C4-2B (cell line): ENCODE measurements around the gene IL19.

Source experiments
- H3K27ac ChIP-seq: fragments of 450-650 bp; 2 replicates; pipeline ENCODE4 v1.5.1; 2017
- ZFX ChIP-seq: fragments of 450-650 bp; IDR thresholded peaks from 2 replicates; pipeline ENCODE4 v1.6.1; 2017
- TF ChIP-seq, protein P1 (sequence below): fragments of 450-650 bp; conservative IDR thresholded peaks from 2 replicates; pipeline ENCODE4 v1.5.1; 2017; ENCODE audit warnings: mild to moderate bottlenecking

Gene IL19

DNA sequence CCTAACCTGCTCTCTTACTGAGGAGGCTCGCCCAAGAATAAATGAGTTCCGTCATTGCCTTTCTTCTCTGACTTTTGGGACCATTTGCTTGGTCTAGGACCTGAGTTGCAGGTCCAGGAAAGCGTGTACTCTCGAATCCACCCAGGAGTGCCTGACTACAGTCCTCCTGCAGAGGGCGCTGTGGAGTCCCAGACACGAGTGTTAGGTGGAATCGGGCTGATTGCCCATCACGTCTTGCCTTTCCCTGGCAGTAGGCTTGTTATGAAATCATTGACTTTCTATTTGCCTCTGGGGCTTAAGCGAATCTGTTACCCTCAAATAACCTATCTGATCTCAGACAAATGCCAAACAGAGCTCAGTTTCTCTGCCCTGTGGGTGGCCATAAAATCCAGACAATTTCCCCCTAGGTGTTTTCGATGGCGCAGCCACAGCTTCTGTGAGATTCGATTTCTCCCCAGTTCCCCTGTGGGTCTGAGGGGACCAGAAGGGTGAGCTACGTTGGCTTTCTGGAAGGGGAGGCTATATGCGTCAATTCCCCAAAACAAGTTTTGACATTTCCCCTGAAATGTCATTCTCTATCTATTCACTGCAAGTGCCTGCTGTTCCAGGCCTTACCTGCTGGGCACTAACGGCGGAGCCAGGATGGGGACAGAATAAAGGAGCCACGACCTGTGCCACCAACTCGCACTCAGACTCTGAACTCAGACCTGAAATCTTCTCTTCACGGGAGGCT lies 94.5 kb downstream of the IL19 start, which contains the start of gene IL20:
IL20 (plus strand) TSS at position 685 of the 733 bp plus-strand sequence. CDS start 230 bp downstream, outside the sequence.
- no peak for TF ChIP-seq ZFX
- TF ChIP-seq, protein P1, sequence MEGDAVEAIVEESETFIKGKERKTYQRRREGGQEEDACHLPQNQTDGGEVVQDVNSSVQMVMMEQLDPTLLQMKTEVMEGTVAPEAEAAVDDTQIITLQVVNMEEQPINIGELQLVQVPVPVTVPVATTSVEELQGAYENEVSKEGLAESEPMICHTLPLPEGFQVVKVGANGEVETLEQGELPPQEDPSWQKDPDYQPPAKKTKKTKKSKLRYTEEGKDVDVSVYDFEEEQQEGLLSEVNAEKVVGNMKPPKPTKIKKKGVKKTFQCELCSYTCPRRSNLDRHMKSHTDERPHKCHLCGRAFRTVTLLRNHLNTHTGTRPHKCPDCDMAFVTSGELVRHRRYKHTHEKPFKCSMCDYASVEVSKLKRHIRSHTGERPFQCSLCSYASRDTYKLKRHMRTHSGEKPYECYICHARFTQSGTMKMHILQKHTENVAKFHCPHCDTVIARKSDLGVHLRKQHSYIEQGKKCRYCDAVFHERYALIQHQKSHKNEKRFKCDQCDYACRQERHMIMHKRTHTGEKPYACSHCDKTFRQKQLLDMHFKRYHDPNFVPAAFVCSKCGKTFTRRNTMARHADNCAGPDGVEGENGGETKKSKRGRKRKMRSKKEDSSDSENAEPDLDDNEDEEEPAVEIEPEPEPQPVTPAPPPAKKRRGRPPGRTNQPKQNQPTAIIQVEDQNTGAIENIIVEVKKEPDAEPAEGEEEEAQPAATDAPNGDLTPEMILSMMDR, result peak; percentile 97
- no peak within 1 kb of the TSS for H3K27ac ChIP-seq

DNA sequence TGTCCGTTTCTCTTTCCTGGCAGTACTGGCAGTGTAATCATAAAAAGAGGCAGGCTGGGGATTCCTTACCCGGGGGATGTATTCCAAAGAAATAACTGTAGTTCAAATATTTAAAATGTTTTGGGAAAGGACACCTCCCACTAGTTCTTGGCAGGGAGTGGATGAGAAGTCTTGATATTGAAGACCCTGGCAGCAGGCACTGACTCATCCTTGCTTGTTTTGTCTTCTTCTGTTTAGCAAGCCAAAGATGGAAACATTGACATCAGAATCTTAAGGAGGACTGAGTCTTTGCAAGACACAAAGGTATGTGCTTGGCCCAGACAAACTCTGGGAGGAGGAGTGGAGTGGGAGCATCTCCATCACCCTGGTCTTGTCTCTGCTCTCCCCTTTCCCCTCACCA lies 95.5 kb downstream of the IL19 start:
- no peak overlapping the region for H3K27ac ChIP-seq
- TF ChIP-seq, protein P1, result no peak
- no peak for TF ChIP-seq ZFX

DNA sequence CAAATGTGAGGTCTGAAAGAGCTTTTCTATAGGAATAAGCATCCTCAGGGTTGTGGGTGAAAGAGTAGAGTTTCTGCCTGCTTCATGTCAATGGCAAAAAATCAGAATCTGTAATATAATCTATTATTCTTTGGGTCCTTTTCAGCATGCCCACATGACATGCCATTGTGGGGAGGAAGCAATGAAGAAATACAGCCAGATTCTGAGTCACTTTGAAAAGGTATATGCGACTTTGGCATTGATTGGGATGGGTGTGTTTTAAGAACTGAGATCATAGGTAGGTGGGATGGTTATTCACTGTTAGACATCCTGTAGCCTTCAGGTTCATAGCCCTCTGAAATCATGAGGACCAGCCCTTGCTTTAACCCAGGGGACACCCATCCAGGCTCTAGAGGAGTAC lies 96.7 kb downstream of the IL19 start:
- H3K27ac ChIP-seq, result no peak overlapping the region
- no peak for TF ChIP-seq ZFX
- TF ChIP-seq, protein P1, result no peak

DNA sequence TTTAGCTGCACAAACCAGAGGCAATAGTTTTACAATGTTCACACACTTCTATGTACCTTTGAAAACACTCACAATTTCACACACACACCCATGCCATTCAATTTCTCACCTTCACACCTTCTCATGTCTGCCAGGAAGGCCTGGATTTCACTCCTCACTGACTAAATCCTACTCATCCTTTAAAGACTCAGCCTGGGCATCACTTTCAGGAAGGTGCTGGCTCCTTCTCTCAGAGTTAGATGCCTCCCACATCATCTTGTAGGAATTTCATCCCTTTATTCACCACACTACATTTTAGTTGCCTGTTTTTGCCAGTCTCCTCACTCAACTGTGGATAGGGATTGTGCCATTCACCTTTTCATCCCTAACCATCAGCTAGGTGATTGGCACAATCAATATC lies 97.1 kb downstream of the IL19 start:
- H3K27ac ChIP-seq, result no peak overlapping the region
- no peak for TF ChIP-seq ZFX
- TF ChIP-seq, protein P1, result no peak

DNA sequence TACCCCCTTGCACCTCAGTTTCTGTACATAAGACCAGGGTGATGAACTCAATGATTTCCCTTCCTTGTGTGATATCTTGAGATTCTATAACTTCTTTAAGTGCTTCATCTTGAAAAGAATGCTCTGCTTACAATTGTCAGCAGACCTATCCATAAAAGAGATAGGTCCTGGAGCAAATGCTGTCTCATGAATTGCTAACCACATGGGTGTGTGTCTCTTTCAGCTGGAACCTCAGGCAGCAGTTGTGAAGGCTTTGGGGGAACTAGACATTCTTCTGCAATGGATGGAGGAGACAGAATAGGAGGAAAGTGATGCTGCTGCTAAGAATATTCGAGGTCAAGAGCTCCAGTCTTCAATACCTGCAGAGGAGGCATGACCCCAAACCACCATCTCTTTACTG lies 97.7 kb downstream of the IL19 start:
- no peak overlapping the region for H3K27ac ChIP-seq
- TF ChIP-seq, protein P1, result no peak
- no peak for TF ChIP-seq ZFX

DNA sequence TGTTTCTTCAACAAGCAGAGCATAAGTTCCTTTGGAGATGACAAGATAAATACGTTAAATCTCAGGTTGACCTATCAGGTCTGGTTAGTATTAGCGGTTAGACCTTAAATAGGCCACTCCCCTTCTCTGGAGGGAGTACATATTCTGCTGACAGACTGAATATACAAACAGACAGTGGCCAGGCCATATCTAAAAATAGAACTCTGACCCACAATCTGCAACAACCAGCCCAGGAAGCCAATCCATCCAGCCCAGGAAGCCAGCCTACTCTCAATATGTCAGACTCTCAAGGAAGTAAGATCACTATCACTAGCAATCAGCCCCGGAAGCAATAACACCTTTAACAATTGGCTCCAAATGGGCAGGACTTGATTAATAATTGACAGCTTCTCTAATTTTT lies 101.6 kb downstream of the IL19 start:
- TF ChIP-seq, protein P1, result no peak
- H3K27ac ChIP-seq, result peak overlapping the region; percentile 9; the same call in 1 of the 2 replicates

DNA sequence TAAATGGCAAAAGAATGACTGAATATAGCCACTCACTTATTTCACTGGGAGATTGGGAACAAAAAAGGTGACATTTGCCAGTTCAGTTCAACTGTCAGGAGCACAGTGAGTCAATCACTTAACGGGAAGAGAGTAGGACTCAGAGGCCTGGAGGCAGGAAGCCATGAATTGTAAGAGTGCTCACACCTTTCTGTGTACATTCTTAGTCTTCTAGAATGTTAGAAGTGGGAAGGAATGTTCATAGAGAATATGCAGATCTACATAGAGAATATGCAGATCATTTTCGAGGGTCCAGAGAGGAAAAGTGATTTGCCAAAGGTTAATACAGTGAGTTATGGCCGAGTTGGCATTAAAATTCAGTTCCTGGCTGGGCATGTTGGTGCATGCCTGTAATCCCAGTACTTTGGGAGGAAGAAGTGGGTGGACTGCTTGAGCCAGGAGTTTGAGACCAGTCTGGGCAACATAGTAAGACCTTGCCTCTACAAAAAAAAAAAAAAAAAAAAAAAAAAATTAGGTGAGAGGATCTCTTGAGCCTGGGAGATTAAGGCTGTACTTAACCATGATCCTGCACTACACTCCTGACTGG lies 103.1 kb downstream of the IL19 start:
- no peak for TF ChIP-seq ZFX
- TF ChIP-seq, protein P1, result no peak
- no peak overlapping the region for H3K27ac ChIP-seq
